WTC11 (cell line): Measurements from ENCODE around the gene SLC9A9.
A peak's percentile ranks its signal among the peaks of the same experiment; 100 is the strongest.

Experiments
- ATF2 ChIP-seq: sonication (generic); formaldehyde crosslinking; IDR thresholded peaks from 2 replicates; pipeline ENCODE4 v1.8.1; 2022; ENCODE audit warnings: low read depth, missing genetic modification reagents, borderline replicate concordance
- CBFB ChIP-seq: sonication (generic); formaldehyde crosslinking; IDR thresholded peaks from 2 replicates; pipeline ENCODE4 v1.8.1; 2022; ENCODE audit warnings: mild to moderate bottlenecking, low read depth, missing genetic modification reagents
- CTCF ChIP-seq: fragments of 200-600 bp; IDR thresholded peaks from 2 replicates; pipeline ENCODE4 v1.8.0; 2022; ENCODE audit warnings: antibody characterized with exemption
- IRF2 ChIP-seq: sonication (generic); formaldehyde crosslinking; IDR thresholded peaks from 2 replicates; pipeline ENCODE4 v1.8.0; 2022; ENCODE audit warnings: low read depth, missing genetic modification reagents, borderline replicate concordance
- MAX ChIP-seq: sonication (generic); formaldehyde crosslinking; IDR thresholded peaks from 2 replicates; pipeline ENCODE4 v1.8.0; 2022; ENCODE audit warnings: mild to moderate bottlenecking, missing genetic modification reagents
- NFATC4 ChIP-seq: fragments of 250-450 bp; sonication (Bioruptor Pico); IDR thresholded peaks from 2 replicates; pipeline ENCODE4 v1.9.0; 2021; ENCODE audit warnings: mild to moderate bottlenecking

GRCh38 chr3:143644370-143645089, 203.7 kb downstream of the SLC9A9 start:
- no peak for TF ChIP-seq IRF2
- no peak for TF ChIP-seq MAX
- TF ChIP-seq NFATC4 (CRISPR knock-in tag): no peak
- peak; percentile 60 for TF ChIP-seq CTCF
- no peak for TF ChIP-seq CBFB (CRISPR knock-in tag)
- TF ChIP-seq ATF2 (CRISPR knock-in tag): no peak
